MM.1S (cell line): Measurements from ENCODE around the gene C10orf67.

Experiments used
- DNase-seq: peaks from one replicate; pipeline ENCODE4 v3.0.0-alpha.2; 2015
- H2AFZ ChIP-seq: fragments of 300-600 bp; sonication (generic); 2 replicates; pipeline ENCODE4 v1.6.0; 2016; ENCODE audit warnings: antibody characterized with exemption, low read length
- H3F3A ChIP-seq: fragments of 300-600 bp; sonication (generic); 2 replicates; pipeline ENCODE4 v1.6.1; 2016; ENCODE audit warnings: mild to moderate bottlenecking, antibody characterized with exemption, low read length, moderate library complexity, mixed read lengths; ENCODE audit not compliant: insufficient read depth
- H3K27ac ChIP-seq: fragments of 300-600 bp; sonication (generic); 2 replicates; pipeline ENCODE4 v1.5.1; 2016; ENCODE audit warnings: mild to moderate bottlenecking, low read length
- H3K27me3 ChIP-seq: fragments of 300-600 bp; sonication (generic); replicated peaks from 2 replicates; pipeline ENCODE4 v1.6.0; 2016; ENCODE audit warnings: low read length; ENCODE audit not compliant: insufficient read depth
- H3K36me3 ChIP-seq: fragments of 300-600 bp; sonication (generic); replicated peaks from 2 replicates; pipeline ENCODE4 v1.6.1; 2016; ENCODE audit warnings: mild to moderate bottlenecking, low read length, mixed read lengths; ENCODE audit not compliant: insufficient read depth
- H3K4me1 ChIP-seq: fragments of 300-600 bp; sonication (generic); 2 replicates; pipeline ENCODE4 v1.6.1; 2016; ENCODE audit warnings: low read length, mixed read lengths
- H3K4me2 ChIP-seq: fragments of 300-600 bp; sonication (generic); 2 replicates; pipeline ENCODE4 v1.6.0; 2016; ENCODE audit warnings: low read depth, low read length
- H3K4me3 ChIP-seq: fragments of 300-600 bp; sonication (generic); 2 replicates; pipeline ENCODE4 v1.5.1; 2016; ENCODE audit warnings: low read length, mixed read lengths
- H3K79me2 ChIP-seq: fragments of 300-600 bp; sonication (generic); 2 replicates; pipeline ENCODE4 v1.6.1; 2016; ENCODE audit warnings: mixed run types, low read length, mixed read lengths
- H3K9ac ChIP-seq: fragments of 300-600 bp; sonication (generic); 2 replicates; pipeline ENCODE4 v1.6.1; 2016; ENCODE audit warnings: low read length, mixed read lengths
- H3K9me2 ChIP-seq: fragments of 300-600 bp; sonication (generic); replicated peaks from 2 replicates; pipeline ENCODE4 v1.6.1; 2016; ENCODE audit warnings: mild to moderate bottlenecking, low read length, mixed read lengths; ENCODE audit not compliant: insufficient read depth
- H3K9me3 ChIP-seq: fragments of 300-600 bp; sonication (generic); replicated peaks from 2 replicates; pipeline ENCODE4 v1.6.1; 2016; ENCODE audit warnings: mild to moderate bottlenecking, low read length, mixed read lengths; ENCODE audit not compliant: insufficient read depth
- H4K20me1 ChIP-seq: fragments of 300-600 bp; sonication (generic); 2 replicates; pipeline ENCODE4 v1.6.1; 2016; ENCODE audit warnings: mild to moderate bottlenecking, low read length, moderate library complexity, mixed read lengths; ENCODE audit not compliant: insufficient read depth
- CTCF ChIP-seq: fragments of 300-600 bp; sonication (generic); IDR thresholded peaks from 2 replicates; pipeline ENCODE4 v1.5.1; 2016; ENCODE audit warnings: antibody characterized with exemption, low read length, mixed read lengths
- EZH2 ChIP-seq: fragments of 300-600 bp; sonication (generic); optimal IDR thresholded peaks from 2 replicates; pipeline ENCODE3; 2017; ENCODE audit warnings: low read depth, mild to moderate bottlenecking, antibody characterized with exemption, low read length, mixed read lengths
- EZH2phosphoT487 ChIP-seq: fragments of 300-600 bp; sonication (generic); IDR thresholded peaks from 2 replicates; pipeline ENCODE4 v1.6.1; 2018; ENCODE audit warnings: antibody characterized with exemption, low read length

Gene C10orf67

DNA sequence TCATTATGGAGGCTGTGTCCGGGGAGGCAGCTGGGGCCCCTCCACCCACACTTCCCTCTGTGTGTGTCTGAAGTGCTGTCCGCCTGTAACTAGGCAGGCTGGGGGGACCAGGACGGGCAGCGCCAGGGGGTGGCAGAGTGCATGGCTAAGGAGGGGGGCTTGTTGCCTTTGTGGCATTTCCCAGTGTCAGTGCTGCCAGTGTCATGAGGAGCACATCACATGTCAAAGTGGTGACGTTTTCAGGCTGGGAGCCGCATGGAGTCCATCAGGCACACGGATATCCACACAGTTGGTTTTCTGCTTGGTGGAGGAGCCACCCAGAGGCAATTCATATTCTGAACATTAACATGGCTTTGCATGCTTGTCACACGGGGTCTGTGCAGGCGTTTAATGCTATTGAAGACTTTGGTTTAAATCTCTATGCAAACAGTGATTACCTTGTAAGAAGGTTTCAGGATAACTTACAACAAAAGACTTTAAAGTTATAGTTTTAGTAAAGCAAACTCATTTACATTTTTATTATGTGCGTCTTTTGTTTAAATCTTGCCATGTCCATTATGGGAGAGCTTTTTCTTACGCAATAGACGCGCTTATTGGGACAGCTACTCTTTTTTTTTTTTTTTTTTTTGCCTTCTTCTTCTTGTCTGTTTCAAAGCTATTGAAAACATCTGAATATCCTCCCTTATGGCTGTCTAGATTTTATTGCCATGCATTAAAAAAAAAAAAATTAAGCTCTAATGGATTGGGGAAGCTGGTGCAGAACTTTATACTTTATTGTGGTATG lies 52.9 kb downstream of the C10orf67 start:
- Histone ChIP-seq H4K20me1 (no peaks in the 10 kb centered on the region), H3F3A (no peaks in the 10 kb centered on the region), H3K4me1 (no peaks in the 10 kb centered on the region), H3K9me2 (no peaks in the 10 kb centered on the region), H3K4me2 (no peak overlapping the region), H3K79me2 (no peaks in the 10 kb centered on the region), H3K4me3 (no peak overlapping the region), H3K27me3 (no peaks in the 10 kb centered on the region), H3K36me3 (no peaks in the 10 kb centered on the region), H2AFZ (no peak overlapping the region), H3K9ac (no peak overlapping the region), H3K9me3 (no peaks in the 10 kb centered on the region), H3K27ac (no peak overlapping the region)
- no peak for TF ChIP-seq EZH2phosphoT487
- no peak for TF ChIP-seq EZH2
- TF ChIP-seq CTCF = no peak
- DNase-seq = no peak

DNA sequence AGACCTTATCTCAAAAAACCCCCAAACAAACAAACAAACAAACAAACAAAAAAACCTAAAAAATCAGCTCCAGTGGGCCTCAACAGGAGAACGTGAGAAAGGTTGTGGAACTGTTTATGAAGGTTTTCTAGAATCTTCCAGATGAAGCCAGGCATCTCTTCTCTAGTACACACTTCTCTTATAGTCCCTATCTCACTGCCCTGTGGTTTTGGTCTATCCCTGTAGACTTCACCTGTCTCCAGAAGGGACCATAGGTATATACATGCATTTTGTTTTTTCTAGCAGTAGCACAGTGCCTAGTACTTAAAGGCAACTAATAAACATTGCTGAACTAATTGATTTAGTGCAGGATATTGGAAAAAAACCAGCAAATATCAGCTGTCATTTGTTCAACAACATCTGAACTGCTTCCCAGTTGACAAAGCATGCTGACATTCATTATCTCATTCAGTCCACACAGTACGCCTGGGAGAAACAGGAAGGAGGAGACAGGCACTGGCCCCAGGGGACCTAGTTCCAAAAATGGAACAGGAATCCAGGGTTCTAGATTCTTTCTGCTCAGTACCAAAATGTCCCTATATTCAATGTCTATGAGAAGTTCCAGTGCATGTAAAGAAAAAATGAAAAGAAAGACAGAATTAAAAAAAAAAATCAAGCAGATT lies 59.8 kb downstream of the C10orf67 start:
- Histone ChIP-seq H3K4me1 (no peaks in the 10 kb centered on the region), H3K4me2 (no peak overlapping the region), H3K4me3 (no peak overlapping the region), H3K27ac (no peak overlapping the region), H3K9ac (no peak overlapping the region), H3K9me2 (no peaks in the 10 kb centered on the region), H3F3A (no peaks in the 10 kb centered on the region), H2AFZ (no peak overlapping the region), H4K20me1 (no peaks in the 10 kb centered on the region), H3K9me3 (no peaks in the 10 kb centered on the region), H3K27me3 (no peaks in the 10 kb centered on the region), H3K79me2 (no peaks in the 10 kb centered on the region), H3K36me3 (no peaks in the 10 kb centered on the region)
- no peak for DNase-seq
- TF ChIP-seq EZH2 (no peak), EZH2phosphoT487 (no peak), CTCF (no peak)

GRCh38 chr10:23284155-23284554 lies 60.4 kb downstream of the C10orf67 start:
- H3F3A ChIP-seq = no peaks in the 10 kb centered on the region
- TF ChIP-seq CTCF (no peak), EZH2 (no peak), EZH2phosphoT487 (no peak)
- no peak overlapping the region for H3K9ac ChIP-seq
- H3K9me2 ChIP-seq = no peaks in the 10 kb centered on the region
- no peaks in the 10 kb centered on the region for H3K36me3 ChIP-seq
- no peak overlapping the region for H3K4me2 ChIP-seq
- no peak for DNase-seq
- no peaks in the 10 kb centered on the region for H3K27me3 ChIP-seq
- H2AFZ ChIP-seq = no peak overlapping the region
- no peak overlapping the region for H3K27ac ChIP-seq
- no peaks in the 10 kb centered on the region for H3K4me1 ChIP-seq
- no peak overlapping the region for H3K4me3 ChIP-seq
- H3K9me3 ChIP-seq = no peaks in the 10 kb centered on the region
- no peaks in the 10 kb centered on the region for H3K79me2 ChIP-seq
- no peaks in the 10 kb centered on the region for H4K20me1 ChIP-seq
